K562 (cell line): ENCODE data around the gene KSR2. TPM values are rescaled to one million over a fixed set of nuclear protein-coding genes. Genes with fewer than 3 reads are reported as not detected.

ENCODE experiments used
- ATAC-seq: fragments of 200-7000 bp; cut with Tn5 transposase; 3 replicates; pipeline ENCODE4 v1.9.1; 2020; ENCODE audit warnings: moderate library complexity
- BruUV-seq: library from RNA; stranded (reverse); fragments of 400-500 nt; replicated peaks from 2 replicates; lab custom pipeline; 2021; lab: Mats Ljungman, UMichigan
- CTCF ChIA-PET: fragments of 300-600 bp; formaldehyde crosslinking; extraction: SDS; loops from one replicate; lab custom pipeline; 2021; ENCODE audit warnings: low intra/inter-chr PET ratio; lab: Yijun Ruan, JAX
- POLR2A ChIA-PET: fragments of 300-600, 350-650 bp; sonication (Branson Sonifier 250); formaldehyde crosslinking; extraction: SDS; loops from one replicate; lab custom pipeline; 2021; ENCODE audit warnings: antibody characterized with exemption, inconsistent platforms; lab: Yijun Ruan, JAX
- DNase-seq, 4 experiments: peaks; one replicate each; pipeline versions ENCODE4 v3.0.0 to v3.0.0-alpha.2; 2011 to 2018; ENCODE audit warnings: low spot score in 3 of 4, mixed read lengths in 3 of 4; ENCODE audit errors: extremely low read depth in 1 of 4
- FAIRE-seq: peaks from 2 replicates; lab custom pipeline; 2011; peaks lifted over from hg19 to GRCh38; lab: Jason Lieb, UNC
- H2AFZ ChIP-seq: 2 replicates; pipeline ENCODE4 v1.6.0; 2011; ENCODE audit warnings: low read depth, low read length, control low read depth, inconsistent platforms
- H3K27ac ChIP-seq: fragments of 200-600 bp; 3 replicates; pipeline ENCODE4 v1.8.0; 2011; ENCODE audit warnings: low read depth, mild to moderate bottlenecking, control low read depth, inconsistent platforms, low read length, moderate library complexity, mixed read lengths; ENCODE audit errors: extremely low read depth
- H3K27me3 ChIP-seq, 2 experiments: fragments of 300-600 bp in 1 of 2; 2 replicates in 1 of 2; 3 replicates in 1 of 2; pipeline versions ENCODE4 v1.6.0 to v1.8.0; 2011; ENCODE audit warnings: inconsistent platforms in 2 of 2, low read length in 2 of 2, mild to moderate bottlenecking in 1 of 2, mixed read lengths in 1 of 2, moderate library complexity in 1 of 2; ENCODE audit not compliant: control insufficient read depth in 2 of 2, insufficient read depth in 2 of 2
- H3K36me3 ChIP-seq: fragments of 300-600 bp; 3 replicates; pipeline ENCODE4 v1.8.0; 2011; ENCODE audit warnings: mild to moderate bottlenecking, low read length, inconsistent platforms; ENCODE audit not compliant: control insufficient read depth, insufficient read depth
- H3K4me1 ChIP-seq, 2 experiments: fragments of 200-600 bp in 1 of 2; replicated peaks in 1 of 2; 2 replicates in 1 of 2; 3 replicates in 1 of 2; pipeline versions ENCODE4 v1.5.1 to v1.8.0; 2011; ENCODE audit warnings: inconsistent platforms in 2 of 2, low read length in 2 of 2, mild to moderate bottlenecking in 1 of 2, mixed read lengths in 1 of 2, moderate library complexity in 1 of 2; ENCODE audit not compliant: control insufficient read depth in 2 of 2, insufficient read depth in 2 of 2
- H3K4me2 ChIP-seq: 2 replicates; pipeline ENCODE4 v1.6.1; 2011; ENCODE audit warnings: low read length, control low read depth, inconsistent platforms, mixed read lengths; ENCODE audit not compliant: insufficient read depth
- H3K4me3 ChIP-seq: fragments of 200-600 bp; sonication (generic), shearing (Covaris generic); 2 replicates; pipeline ENCODE4 v1.5.1; 2016; ENCODE audit warnings: control low read depth, inconsistent platforms
- H3K79me2 ChIP-seq: fragments of 200-600 bp; 3 replicates; pipeline ENCODE4 v1.8.0; 2011; ENCODE audit warnings: low read length, inconsistent platforms; ENCODE audit not compliant: control insufficient read depth, insufficient read depth
- H3K9ac ChIP-seq, 2 experiments: 2 replicates each; pipeline versions ENCODE4 v1.6.0 to v1.6.1; 2011; ENCODE audit warnings: low read depth in 2 of 2, low read length in 2 of 2, control low read depth in 1 of 2, inconsistent platforms in 1 of 2, mild to moderate bottlenecking in 1 of 2, mixed read lengths in 1 of 2; ENCODE audit not compliant: insufficient read depth in 1 of 2
- H3K9me1 ChIP-seq: one replicate; pipeline ENCODE4 v1.6.0; 2011; ENCODE audit warnings: inconsistent platforms, mild to moderate bottlenecking, low read length, moderate library complexity; ENCODE audit not compliant: control insufficient read depth, insufficient read depth
- H3K9me3 ChIP-seq: replicated peaks from 2 replicates; pipeline ENCODE4 v1.5.1; 2011; ENCODE audit warnings: low read depth, low read length, inconsistent platforms; ENCODE audit not compliant: control insufficient read depth, insufficient read depth
- H4K20me1 ChIP-seq: replicated peaks from 2 replicates; pipeline ENCODE4 v1.6.1; 2011; ENCODE audit warnings: low read length, inconsistent platforms, mixed read lengths; ENCODE audit not compliant: control insufficient read depth, insufficient read depth
- MCM7 ChIP-seq, 2 experiments: fragments of 450-650 bp; IDR thresholded peaks; 2 replicates each; pipeline ENCODE4 v1.6.1; 2016 to 2018
- NFATC3 ChIP-seq: fragments of 450-650 bp; IDR thresholded peaks from 2 replicates; pipeline ENCODE4 v1.6.1; 2017; ENCODE audit warnings: mild to moderate bottlenecking
- PHF20 ChIP-seq: fragments of 450-650 bp; IDR thresholded peaks from 2 replicates; pipeline ENCODE4 v1.6.1; 2018; ENCODE audit not compliant: partially characterized antibody
- ZBTB1 ChIP-seq: sonication (generic); formaldehyde crosslinking; IDR thresholded peaks from 2 replicates; pipeline ENCODE4 v1.8.1; 2023; ENCODE audit warnings: missing genetic modification reagents, low read depth, mild to moderate bottlenecking, borderline replicate concordance
- ZNF830 ChIP-seq: fragments of 250-450 bp; sonication (Bioruptor Pico); IDR thresholded peaks from 2 replicates; pipeline ENCODE4 v1.5.0; 2021; ENCODE audit warnings: mild to moderate bottlenecking
- WGBS: fragments of 100-300 bp; shearing (Covaris generic); methylation state at CpG from one replicate; pipeline ENCODE4 v1.1.6; 2016; ENCODE audit warnings: low coverage, mixed read lengths; ENCODE audit not compliant: insufficient coverage; ENCODE audit errors: missing lambda C conversion rate; 5-methylcytosine and 5-hydroxymethylcytosine counted together
- in situ Hi-C: fragments of 300-500 bp; cut with MboI; formaldehyde crosslinking; loops from 4 replicates; pipeline ENCODE4 v1.15.0; 2018; ENCODE audit warnings: inconsistent platforms, mixed read lengths
- intact Hi-C: fragments of 100-400 bp; cut with micrococcal nuclease; formaldehyde crosslinking; loops from 2 replicates; pipeline ENCODE4 v1.14.2; 2022
- polyA plus RNA-seq, 8 experiments: library from polyadenylated mRNA; depleted of rRNA in 4 of 8; stranded (reverse) in 5 of 8; unstranded in 3 of 8; fragments of >200 nt; fragmentation: Nextera tagmentation in 2 of 8; fragmentation: Illumina TruSeq in 1 of 8; extraction: Ambion mirVana in 2 of 8; extraction: Trizol in 1 of 8; gene quantifications; 2 replicates each; pipeline versions ENCODE4 v1.2.1 to v1.2.3, GENCODE V29; 2011 to 2014; ENCODE audit warnings: inconsistent platforms in 1 of 8, missing spikeins in 1 of 8
- total RNA-seq, 7 experiments: library from RNA; depleted of rRNA in 6 of 7; stranded (reverse); fragments of >200 nt in 6 of 7; fragmentation: Illumina TruSeq in 2 of 7; extraction: Trizol in 2 of 7; gene quantifications; 2 replicates each; pipeline versions ENCODE4 v1.2.1 to v1.2.3, GENCODE V29; 2011 to 2021; ENCODE audit warnings: low replicate concordance in 1 of 7
- TF ChIP-seq, protein P1 (sequence below): IDR thresholded peaks from 2 replicates; pipeline ENCODE4 v1.6.1; 2014; ENCODE audit warnings: antibody characterized with exemption
- TF ChIP-seq, protein P2 (sequence below), 2 experiments: fragments of 450-650 bp; IDR thresholded peaks; 2 replicates each; pipeline ENCODE4 v1.6.1; 2016; ENCODE audit warnings: mild to moderate bottlenecking in 2 of 2, borderline replicate concordance in 1 of 2, low read depth in 1 of 2, moderate library complexity in 1 of 2
- TF ChIP-seq, protein P3 (sequence below): fragments of 250-450 bp; sonication (Bioruptor Pico); IDR thresholded peaks from 2 replicates; pipeline ENCODE4 v1.5.1; 2021; ENCODE audit warnings: mild to moderate bottlenecking

The KSR2 gene
- total and polyA plus RNA-seq, 9 of the 15 experiments (the other 6 are each of a cell fraction or from before 2014, with no cell fraction given): not detected

DNA sequence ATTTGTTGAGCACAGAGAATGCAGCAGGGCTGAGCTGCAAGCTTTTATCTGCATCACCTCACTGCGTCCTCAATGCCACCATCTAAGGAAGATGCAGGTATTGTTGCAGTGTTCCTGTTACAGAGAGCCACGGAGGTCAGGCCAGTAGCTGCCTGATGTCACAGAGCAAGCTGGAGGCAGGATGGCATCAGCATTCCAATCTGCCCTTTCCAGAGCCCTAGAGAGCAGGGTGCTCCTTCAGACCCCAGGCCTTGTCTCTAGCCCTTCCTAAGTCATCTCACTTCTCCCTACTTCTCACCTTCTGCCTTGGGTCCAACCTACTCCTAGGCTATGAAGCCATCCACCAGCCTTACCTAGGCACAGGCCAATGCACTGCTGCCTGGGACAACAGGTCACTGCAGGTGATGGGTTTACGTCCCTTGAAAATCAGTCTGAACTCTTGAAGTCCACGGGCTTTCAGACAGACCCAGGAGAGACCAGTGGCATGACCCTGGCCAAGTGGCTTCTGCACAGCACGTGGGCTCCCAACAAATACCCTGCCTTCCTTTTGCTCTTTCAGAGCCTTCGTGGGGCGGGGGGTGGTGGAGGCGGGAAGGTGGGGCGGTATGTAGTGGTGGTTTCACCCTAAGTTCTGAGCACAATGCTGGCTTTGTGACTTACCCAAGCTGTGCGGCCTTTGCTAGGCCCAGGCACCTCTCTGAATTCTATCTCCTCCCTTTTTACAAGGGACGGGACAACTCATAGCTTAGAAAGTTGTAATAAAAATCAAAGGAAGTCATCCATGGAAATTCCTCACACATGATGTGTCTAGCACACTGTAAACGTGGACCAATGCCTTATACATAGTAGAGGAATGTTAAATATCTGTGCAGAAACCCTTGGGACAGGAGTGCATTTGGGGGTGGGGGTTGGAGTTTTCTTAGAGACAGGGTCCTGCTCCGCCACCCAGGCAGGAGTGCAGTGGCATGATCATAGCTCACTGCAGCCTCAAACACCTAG is 136.0 kb downstream of the KSR2 start:
- Histone ChIP-seq H3K9ac (no peak overlapping the region), H4K20me1 (peaks cover 9% of the 10 kb centered on the region; the same call in 1 of the 2 replicates), H3K79me2 (no peaks in the 10 kb centered on the region), H2AFZ (no peak overlapping the region), H3K4me3 (no peak overlapping the region), H3K9me3 (peaks cover 8% of the 10 kb centered on the region; the same call in 1 of the 2 replicates), H3K36me3 (no peaks in the 10 kb centered on the region), H3K27ac (no peak overlapping the region), H3K9me1 (no peaks in the 10 kb centered on the region), H3K4me1 (no peaks in the 10 kb centered on the region), H3K4me2 (no peak overlapping the region), H3K27me3 (peaks cover 0 to 15% of the 10 kb centered on the region in 2 experiments; a peak in 2 of 5 replicates)
- intact Hi-C loops: loop anchor here (10.0 kb wide), 1 partner anchor 238 kb away; no protein-coding TSS in a partner anchor
- no TSS peak for BruUV-seq
- CTCF ChIA-PET: no interaction called here
- DNase-seq (no peak), ATAC-seq (no peak), FAIRE-seq (no peak)
- POLR2A ChIA-PET: interaction anchor here (0.6 kb wide), 1 partner anchor 556 kb away, joined by 3 read pairs; no protein-coding TSS in a partner anchor
- under 1% methylated on average over 12 of the region's 13 CpGs for WGBS
- in situ Hi-C loops: loop anchor here (5.0 to 10.0 kb wide), 2 partner anchors 465 to 618 kb away; no protein-coding TSS in a partner anchor
- TF ChIP-seq, protein P1, sequence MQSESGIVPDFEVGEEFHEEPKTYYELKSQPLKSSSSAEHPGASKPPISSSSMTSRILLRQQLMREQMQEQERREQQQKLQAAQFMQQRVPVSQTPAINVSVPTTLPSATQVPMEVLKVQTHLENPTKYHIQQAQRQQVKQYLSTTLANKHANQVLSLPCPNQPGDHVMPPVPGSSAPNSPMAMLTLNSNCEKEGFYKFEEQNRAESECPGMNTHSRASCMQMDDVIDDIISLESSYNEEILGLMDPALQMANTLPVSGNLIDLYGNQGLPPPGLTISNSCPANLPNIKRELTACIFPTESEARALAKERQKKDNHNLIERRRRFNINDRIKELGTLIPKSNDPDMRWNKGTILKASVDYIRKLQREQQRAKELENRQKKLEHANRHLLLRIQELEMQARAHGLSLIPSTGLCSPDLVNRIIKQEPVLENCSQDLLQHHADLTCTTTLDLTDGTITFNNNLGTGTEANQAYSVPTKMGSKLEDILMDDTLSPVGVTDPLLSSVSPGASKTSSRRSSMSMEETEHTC: no peak
- TF ChIP-seq ZNF830 (CRISPR knock-in tag) (no peak), PHF20 (no peak), NFATC3 (no peak), ZBTB1 (no peak), MCM7 (IDR thresholded peaks at IDR 0.05) (no peak)
- TF ChIP-seq, protein P2, sequence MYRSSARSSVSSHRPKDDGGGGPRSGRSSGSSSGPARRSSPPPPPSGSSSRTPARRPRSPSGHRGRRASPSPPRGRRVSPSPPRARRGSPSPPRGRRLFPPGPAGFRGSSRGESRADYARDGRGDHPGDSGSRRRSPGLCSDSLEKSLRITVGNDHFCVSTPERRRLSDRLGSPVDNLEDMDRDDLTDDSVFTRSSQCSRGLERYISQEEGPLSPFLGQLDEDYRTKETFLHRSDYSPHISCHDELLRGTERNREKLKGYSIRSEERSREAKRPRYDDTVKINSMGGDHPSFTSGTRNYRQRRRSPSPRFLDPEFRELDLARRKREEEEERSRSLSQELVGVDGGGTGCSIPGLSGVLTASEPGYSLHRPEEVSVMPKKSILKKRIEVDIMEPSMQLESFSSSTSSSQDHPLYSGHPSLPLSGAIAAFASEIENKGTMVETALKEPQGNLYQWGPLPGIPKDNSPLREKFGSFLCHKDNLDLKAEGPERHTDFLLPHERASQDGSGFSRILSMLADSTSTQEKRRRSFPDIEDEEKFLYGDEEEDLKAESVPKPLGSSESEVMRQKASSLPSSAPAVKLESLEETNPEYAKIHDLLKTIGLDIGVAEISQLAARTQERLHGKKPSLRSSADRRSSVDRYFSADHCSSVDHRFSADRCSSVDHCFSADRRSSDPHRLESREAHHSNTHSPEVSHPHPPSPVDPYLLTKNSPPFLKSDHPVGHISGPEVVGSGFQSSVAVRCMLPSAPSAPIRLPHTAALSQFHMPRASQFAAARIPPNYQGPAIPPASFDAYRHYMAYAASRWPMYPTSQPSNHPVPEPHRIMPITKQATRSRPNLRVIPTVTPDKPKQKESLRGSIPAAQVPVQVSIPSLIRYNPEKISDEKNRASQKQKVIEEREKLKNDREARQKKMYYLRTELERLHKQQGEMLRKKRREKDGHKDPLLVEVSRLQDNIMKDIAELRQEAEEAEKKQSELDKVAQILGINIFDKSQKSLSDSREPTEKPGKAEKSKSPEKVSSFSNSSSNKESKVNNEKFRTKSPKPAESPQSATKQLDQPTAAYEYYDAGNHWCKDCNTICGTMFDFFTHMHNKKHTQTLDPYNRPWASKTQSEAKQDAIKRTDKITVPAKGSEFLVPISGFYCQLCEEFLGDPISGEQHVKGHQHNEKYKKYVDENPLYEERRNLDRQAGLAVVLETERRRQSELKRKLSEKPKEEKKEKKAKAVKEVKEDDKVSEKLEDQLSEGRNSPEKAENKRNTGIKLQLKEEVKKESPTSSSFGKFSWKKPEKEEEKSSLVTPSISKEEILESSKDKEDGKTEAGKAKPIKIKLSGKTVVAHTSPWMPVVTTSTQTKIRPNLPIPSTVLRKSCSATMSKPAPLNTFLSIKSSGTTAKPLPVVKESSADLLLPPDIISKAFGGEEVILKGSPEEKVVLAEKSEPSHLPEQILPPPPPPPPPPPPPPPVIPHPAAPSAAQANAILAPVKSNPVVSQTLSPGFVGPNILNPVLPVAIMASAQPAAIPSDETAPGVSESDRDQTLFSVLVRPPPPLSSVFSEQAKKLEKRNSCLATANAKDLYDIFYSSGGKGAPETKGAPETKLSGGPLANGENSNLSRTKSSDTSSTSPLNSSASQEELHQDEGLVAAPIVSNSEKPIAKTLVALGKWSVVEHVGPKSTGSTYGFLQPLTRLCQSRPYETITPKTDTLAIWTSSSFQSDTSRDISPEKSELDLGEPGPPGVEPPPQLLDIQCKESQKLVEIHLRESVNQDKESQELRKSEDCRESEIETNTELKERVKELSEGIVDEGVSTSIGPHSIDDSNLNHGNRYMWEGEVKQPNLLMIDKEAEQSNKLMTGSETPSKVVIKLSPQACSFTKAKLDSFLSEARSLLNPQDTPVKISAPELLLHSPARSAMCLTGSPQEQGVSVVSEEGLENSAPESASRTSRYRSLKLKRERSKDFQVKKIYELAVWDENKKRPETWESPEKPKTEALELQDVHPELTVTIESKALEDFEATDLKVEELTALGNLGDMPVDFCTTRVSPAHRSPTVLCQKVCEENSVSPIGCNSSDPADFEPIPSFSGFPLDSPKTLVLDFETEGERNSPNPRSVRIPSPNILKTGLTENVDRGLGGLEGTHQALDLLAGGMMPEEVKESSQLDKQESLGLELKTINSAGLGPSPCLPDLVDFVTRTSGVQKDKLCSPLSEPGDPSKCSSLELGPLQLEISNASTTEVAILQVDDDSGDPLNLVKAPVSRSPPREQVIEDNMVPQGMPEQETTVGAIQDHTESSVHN (IDR thresholded peaks at IDR 0.05; ENCODE audit: borderline replicate concordance in 1 of 2, low read depth in 1 of 2): no peak
- TF ChIP-seq, protein P3, sequence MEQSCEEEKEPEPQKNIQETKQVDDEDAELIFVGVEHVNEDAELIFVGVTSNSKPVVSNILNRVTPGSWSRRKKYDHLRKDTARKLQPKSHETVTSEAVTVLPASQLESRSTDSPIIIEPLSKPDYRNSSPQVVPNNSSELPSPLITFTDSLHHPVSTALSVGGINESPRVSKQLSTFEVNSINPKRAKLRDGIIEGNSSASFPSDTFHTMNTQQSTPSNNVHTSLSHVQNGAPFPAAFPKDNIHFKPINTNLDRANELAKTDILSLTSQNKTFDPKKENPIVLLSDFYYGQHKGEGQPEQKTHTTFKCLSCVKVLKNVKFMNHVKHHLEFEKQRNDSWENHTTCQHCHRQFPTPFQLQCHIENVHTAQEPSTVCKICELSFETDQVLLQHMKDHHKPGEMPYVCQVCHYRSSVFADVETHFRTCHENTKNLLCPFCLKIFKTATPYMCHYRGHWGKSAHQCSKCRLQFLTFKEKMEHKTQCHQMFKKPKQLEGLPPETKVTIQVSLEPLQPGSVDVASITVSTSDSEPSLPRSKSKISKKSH (CRISPR knock-in tag): no peak
